ENCODE results near the gene SLC38A10. TPM values are rescaled to one million over a fixed set of nuclear protein-coding genes. Genes with fewer than 3 reads are reported as not detected.

SLC38A10 gene
- total RNA-seq, 2 experiments from 2014 or later, result 56.0 to 147 TPM

DNA sequence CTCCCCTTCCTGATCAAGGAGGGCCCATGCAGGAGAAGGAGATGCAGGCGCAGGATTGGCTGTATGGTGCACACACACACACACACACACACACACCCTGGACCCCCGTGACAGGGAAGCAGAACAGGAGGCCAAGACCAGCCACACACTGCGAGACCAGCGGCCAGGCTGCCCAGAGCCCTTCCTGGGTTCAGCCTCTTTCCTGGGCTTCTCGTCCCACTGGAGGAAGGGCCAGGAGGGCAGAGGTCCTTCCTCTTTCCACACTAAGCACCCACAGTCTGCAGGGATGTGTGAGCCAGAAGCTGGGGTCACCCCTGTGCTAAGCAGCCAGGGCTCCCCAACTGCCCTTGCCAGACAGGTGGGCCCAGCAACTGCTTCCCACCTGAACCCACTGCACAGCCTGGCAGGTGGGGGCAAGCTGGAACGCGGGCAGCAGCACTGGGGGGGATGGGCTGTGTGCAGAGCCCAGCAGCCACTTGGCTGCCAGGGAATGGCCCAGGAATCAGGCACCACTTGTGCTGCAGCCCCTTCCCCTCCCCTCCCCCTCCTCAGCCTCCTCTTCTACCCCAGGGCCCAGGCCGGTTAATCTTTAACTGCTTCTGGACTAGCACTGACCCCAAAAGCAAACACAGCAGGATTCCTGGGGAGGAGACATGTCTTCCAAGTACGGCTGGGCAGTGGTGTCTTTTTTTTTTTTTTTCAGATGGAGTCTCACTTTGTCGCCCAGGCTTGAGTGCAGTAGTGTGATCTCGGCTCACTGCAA lies 44.6 kb upstream of the SLC38A10 start:
- no peak for DNase-seq (ENCODE audit: low spot score)
- H3K4me3 ChIP-seq (ENCODE audit: low read depth, low read length, poor library complexity, severe bottlenecking), result no peak overlapping the region
- H4K20me1 ChIP-seq (ENCODE audit: insufficient read depth, low read length), result no peaks in the 10 kb centered on the region
- no peak for TF ChIP-seq EZH2phosphoT487 (IDR thresholded peaks at IDR 0.05; ENCODE audit: borderline replicate concordance, low read depth, low read length)
- TF ChIP-seq, protein P1, sequence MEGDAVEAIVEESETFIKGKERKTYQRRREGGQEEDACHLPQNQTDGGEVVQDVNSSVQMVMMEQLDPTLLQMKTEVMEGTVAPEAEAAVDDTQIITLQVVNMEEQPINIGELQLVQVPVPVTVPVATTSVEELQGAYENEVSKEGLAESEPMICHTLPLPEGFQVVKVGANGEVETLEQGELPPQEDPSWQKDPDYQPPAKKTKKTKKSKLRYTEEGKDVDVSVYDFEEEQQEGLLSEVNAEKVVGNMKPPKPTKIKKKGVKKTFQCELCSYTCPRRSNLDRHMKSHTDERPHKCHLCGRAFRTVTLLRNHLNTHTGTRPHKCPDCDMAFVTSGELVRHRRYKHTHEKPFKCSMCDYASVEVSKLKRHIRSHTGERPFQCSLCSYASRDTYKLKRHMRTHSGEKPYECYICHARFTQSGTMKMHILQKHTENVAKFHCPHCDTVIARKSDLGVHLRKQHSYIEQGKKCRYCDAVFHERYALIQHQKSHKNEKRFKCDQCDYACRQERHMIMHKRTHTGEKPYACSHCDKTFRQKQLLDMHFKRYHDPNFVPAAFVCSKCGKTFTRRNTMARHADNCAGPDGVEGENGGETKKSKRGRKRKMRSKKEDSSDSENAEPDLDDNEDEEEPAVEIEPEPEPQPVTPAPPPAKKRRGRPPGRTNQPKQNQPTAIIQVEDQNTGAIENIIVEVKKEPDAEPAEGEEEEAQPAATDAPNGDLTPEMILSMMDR (conservative IDR thresholded peaks at IDR 0.05; ENCODE audit: low read length), result no peak
- H3K4me2 ChIP-seq (ENCODE audit: low read length), result no peak overlapping the region
- no peaks in the 10 kb centered on the region for H3K79me2 ChIP-seq (ENCODE audit: insufficient read depth, low read depth, low read length)
- no peaks in the 10 kb centered on the region for H3K9me3 ChIP-seq (ENCODE audit: low read length)
- H3K9me2 ChIP-seq (ENCODE audit: insufficient read depth, low read length), result no peaks in the 10 kb centered on the region
- no TSS peak for BruUV-seq (replicated peaks)
- ChIA-PET CTCF (ENCODE audit: unreplicated experiment) (no interaction called here), POLR2A (interaction anchor here (0.7 kb wide), 1 partner anchor 117 kb away, joined by 4 read pairs; no protein-coding TSS in a partner anchor)
- intact Hi-C loops (cut with micrococcal nuclease; ENCODE audit: unreplicated experiment), result no loop called here
- H3K4me1 ChIP-seq (ENCODE audit: insufficient read depth, low read length, poor library complexity, severe bottlenecking), result peaks cover 5% of the 10 kb centered on the region
- H3K27ac ChIP-seq (ENCODE audit: low read depth, low read length, poor library complexity, severe bottlenecking), result no peak overlapping the region
- no peak overlapping the region for H2AFZ ChIP-seq (ENCODE audit: low read length)
- no peaks in the 10 kb centered on the region for H3K36me3 ChIP-seq (ENCODE audit: insufficient read depth, low read length)

DNA sequence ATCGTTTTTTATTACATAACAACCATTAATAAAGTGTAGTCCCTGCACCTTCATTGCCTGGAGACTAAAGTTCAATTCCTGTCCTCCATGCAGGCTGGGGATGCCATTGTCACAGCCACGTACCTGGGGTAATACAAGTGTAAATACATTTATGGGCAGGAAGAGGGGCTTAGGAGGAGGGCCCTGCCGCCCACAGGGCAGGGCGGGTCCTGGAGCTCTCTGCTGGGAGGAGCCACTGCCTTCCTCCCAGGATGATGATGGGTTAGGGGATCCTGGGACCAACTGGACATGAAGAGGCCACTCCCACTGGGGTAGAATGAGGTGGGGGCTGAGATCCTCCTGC lies 44.1 kb upstream of the SLC38A10 start:
- no peaks in the 10 kb centered on the region for H3K79me2 ChIP-seq (ENCODE audit: insufficient read depth, low read depth, low read length)
- no peak for DNase-seq (ENCODE audit: low spot score)
- H3K36me3 ChIP-seq (ENCODE audit: insufficient read depth, low read length), result no peaks in the 10 kb centered on the region
- CTCF ChIA-PET (ENCODE audit: unreplicated experiment), result no interaction called here
- POLR2A ChIA-PET, result interaction anchor here (0.7 kb wide), 1 partner anchor 116 kb away, joined by 4 read pairs; no protein-coding TSS in a partner anchor
- no peaks in the 10 kb centered on the region for H3K4me1 ChIP-seq (ENCODE audit: insufficient read depth, low read length, poor library complexity, severe bottlenecking)
- no peak overlapping the region for H3K4me2 ChIP-seq (ENCODE audit: low read length)
- no peaks in the 10 kb centered on the region for H3K9me2 ChIP-seq (ENCODE audit: insufficient read depth, low read length)
- intact Hi-C loops (cut with micrococcal nuclease; ENCODE audit: unreplicated experiment), result no loop called here
- no peaks in the 10 kb centered on the region for H3K9me3 ChIP-seq (ENCODE audit: low read length)
- no peak overlapping the region for H3K4me3 ChIP-seq (ENCODE audit: low read depth, low read length, poor library complexity, severe bottlenecking)
- no peaks in the 10 kb centered on the region for H4K20me1 ChIP-seq (ENCODE audit: insufficient read depth, low read length)
- BruUV-seq (replicated peaks), result no TSS peak
- H2AFZ ChIP-seq (ENCODE audit: low read length), result no peak overlapping the region
- TF ChIP-seq EZH2phosphoT487 (IDR thresholded peaks at IDR 0.05; ENCODE audit: borderline replicate concordance, low read depth, low read length), result no peak
- TF ChIP-seq, protein P1 (conservative IDR thresholded peaks at IDR 0.05; ENCODE audit: low read length), result 0 out of 2 replicates have a peak, but pooled peaks have one; percentile 2
- H3K27ac ChIP-seq (ENCODE audit: low read depth, low read length, poor library complexity, severe bottlenecking), result no peak overlapping the region

Measured in OCI-LY7 (cell line).